PC-9 (cell line): ENCODE measurements around the gene SH3RF1.

ENCODE experiments used
- CTCF ChIP-seq: fragments of 200-600 bp; sonication (generic); conservative IDR thresholded peaks from 2 replicates; pipeline ENCODE4 v1.6.1; 2017; ENCODE audit warnings: mixed run types, antibody characterized with exemption, mild to moderate bottlenecking, moderate library complexity
- EZH2 ChIP-seq: fragments of 200-600 bp; sonication (generic); IDR thresholded peaks from 2 replicates; pipeline ENCODE4 v1.8.0; 2017; ENCODE audit warnings: antibody characterized with exemption, low read depth

GRCh38 chr4:169208516-169208915 is 62.2 kb downstream of the SH3RF1 start:
- no peak for TF ChIP-seq CTCF
- no peak for TF ChIP-seq EZH2
